ENCODE results near the gene LCN2. TPM values are rescaled to one million over a fixed set of nuclear protein-coding genes. Genes with fewer than 3 reads are reported as not detected.

The LCN2 gene
- total RNA-seq, 1 experiment from 2014 or later = not detected

DNA sequence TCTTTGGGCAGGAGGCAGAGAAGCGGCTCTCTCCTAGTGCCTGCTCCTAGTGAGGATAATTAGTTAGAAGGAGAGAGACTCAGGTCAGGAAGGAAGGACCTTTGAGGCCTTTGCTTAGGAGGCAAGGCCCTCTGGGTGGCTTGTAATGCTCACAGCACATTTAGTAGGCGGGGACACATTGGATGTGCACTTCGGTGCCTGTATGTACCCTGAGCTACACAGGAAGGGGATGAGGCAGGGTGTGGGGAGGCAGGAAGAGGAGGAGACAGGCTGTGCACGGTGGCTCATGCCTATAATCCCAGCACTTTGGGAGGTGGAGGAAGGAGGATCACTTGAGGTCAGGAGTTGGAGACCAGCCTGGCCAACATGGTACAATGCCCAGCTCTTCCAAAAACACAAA is 7.2 kb upstream of the LCN2 start:
- in situ Hi-C loops (cut with HindIII; ENCODE audit: low pct_unique_long_range_greater_than_20kb, low sequenced_read_pairs) = no loop called here
- DNase-seq (ENCODE audit: low read depth, low spot score) = no peak

DNA sequence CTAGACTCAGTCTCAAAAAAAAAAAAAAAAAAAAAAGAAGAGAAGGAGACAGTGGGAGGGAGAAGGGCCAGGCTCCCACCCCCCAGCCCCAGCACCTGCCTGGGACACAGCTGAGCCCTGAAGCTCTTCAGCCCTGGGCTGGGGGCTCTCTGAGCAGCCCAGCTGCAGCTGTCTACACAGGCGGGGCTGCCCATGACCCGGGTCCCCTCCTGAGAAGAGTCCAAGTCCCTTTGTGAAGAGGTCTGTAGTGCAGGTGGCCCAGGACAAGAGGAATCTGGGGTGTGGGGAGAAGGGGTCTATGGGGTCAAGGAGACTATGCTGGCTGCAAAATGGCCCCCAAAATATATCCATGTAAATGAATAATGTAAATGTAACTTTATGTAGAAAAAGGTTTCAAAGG is 6.7 kb upstream of the LCN2 start:
- in situ Hi-C loops (cut with HindIII; ENCODE audit: low pct_unique_long_range_greater_than_20kb, low sequenced_read_pairs) = no loop called here
- no peak for DNase-seq (ENCODE audit: low read depth, low spot score)

DNA sequence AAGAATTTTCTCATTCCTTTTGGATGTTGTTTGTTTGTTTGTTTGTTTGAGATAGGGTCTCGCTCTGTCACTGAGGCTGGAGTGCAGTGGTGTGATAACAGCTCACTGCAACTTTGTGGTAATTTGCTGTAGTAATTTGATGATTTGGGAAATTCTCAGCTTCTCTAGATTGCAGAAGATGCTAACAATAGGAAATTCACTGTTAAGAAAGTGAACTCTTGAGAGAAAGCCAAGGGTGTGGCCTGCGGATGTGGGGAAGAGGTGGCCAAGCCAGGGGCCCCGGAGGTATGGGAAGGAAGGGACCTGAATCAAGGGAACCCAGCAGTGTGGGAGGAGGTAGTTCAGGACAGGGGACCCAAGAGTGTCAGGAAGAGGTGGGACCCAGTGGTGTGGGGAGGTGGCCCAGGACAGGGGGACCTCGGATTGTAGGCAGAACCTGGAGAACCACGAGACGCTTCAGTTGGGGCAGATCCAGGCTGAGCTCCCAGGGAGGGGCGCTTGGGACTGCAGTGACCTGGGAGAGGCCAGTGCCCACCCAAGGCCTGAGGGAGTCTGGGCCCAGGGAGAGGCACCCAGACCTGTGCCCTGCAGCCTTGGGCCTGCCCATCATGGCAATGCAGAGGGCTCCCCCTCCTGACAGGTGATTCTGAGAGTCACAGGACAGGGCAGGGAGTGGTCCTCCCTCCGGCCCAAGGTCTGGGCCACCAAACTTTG is 5.6 kb upstream of the LCN2 start:
- DNase-seq (ENCODE audit: low read depth, low spot score) = no peak
- in situ Hi-C loops (cut with HindIII; ENCODE audit: low pct_unique_long_range_greater_than_20kb, low sequenced_read_pairs) = no loop called here

DNA sequence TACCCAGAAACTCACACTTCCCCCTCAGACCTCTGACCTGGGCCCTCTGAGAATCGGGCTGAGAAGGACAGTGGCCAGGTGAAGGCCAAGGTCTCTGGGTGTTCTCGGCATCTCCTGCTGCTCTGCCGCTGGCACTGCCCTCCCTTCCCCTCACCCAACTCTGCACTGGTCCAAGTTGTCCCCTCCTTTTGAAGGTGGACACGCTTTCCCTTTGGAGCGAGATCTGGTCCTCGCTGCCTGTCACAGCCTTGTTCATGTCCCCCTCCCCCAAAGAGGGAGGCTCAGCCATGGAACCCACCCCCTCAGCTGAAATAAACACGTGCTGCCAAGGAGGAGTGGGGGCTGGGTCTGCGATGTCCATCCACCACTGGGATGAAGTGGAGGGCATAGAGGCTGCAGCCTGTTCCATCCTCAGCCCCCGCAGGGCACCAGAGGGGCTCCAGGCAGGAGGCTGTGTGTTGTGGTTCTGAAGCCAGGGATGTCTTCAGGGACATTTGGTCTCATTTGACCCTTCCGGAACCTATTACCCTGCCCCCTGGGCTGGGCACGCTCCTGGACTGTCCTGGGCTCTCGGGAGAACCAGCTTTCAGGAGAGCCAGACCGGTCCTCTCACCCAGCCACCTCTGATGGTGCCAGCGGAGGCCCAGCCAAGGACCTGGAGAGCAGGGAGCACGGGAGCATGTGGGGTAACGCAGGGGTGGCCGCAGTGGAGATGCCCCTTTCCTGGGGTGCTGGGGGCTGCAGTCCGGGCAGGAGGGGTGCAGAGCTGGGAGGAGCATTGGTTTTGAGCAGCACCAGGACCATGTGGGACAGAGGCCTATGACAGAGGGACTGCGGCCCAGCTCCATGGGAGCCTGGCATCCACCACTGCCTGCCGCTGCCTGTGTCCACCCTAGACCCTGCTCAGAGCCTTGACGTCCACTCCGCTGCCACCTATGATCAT is 4.7 kb upstream of the LCN2 start:
- DNase-seq (ENCODE audit: low read depth, low spot score) = no peak
- in situ Hi-C loops (cut with HindIII; ENCODE audit: low pct_unique_long_range_greater_than_20kb, low sequenced_read_pairs) = no loop called here

DNA sequence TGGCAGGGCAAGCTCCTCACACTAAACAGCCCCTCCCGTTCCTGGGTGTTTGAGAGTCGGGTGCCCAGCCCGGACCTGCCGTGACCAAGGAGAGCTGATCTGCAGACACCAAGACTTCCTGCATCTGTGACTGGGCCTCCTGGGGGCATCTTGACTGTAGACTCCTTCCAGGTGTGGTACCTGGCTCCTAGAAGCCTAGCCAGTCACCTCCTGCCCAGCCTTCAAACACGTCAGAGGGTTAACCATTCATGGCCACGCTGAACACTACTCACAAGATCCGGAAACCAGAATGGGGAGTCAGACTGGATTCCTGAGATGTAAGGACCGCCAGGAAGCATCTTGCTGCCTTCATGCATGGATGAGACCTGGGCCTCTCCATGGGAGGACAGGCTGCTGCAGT is 3.7 kb upstream of the LCN2 start:
- in situ Hi-C loops (cut with HindIII; ENCODE audit: low pct_unique_long_range_greater_than_20kb, low sequenced_read_pairs) = no loop called here

DNA sequence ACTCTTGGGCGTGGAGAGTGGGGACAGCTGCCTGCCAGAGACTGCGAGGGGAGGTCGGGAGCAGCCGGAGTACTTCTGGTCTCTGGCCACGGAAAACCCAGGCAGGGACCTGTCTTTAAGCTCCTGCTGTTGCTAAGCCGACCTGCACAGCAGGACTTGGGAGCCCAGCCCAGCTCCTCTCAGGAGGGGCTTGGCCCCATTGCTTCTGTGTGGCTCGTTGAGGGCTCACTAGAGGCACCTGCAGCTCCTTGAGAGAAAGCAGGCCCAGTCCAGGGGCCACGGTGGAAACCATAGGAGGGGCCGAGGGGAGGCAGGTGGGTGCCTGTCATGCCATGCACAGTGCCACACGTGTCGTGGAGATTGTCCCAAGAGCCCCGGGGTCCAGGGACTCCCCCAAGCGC is 3.3 kb upstream of the LCN2 start:
- DNase-seq (ENCODE audit: low read depth, low spot score) = no peak
- in situ Hi-C loops (cut with HindIII; ENCODE audit: low pct_unique_long_range_greater_than_20kb, low sequenced_read_pairs) = no loop called here

More for the DNA sequence above, 3.7 kb upstream of the LCN2 start:
- DNase-seq (ENCODE audit: low read depth, low spot score) = no peak

DNA sequence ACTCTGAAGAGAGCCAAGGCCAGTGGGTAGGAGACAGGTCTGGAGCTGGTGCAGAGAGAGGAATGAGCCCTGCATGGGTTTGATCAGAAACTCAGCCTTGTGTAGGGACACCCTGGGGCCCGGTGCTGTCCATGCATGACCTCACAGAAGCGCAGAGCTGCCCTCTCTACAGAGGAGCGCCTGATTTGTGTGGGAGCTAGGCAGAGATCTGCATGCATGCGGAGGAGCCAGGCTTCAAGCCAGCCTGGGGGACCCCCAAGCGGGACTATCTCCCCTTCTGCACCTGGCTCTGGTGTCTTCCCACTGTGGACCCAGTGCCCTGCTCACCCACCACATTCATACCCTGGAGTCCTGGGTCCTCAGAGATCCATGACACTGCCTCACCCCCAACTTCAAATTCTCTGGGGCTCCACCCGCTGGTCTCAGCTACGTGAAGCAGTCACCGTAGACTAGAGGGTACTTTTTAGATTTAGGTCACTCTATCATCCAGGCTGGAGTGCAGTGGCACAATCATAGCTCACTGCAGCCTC is 2.6 kb upstream of the LCN2 start:
- in situ Hi-C loops (cut with HindIII; ENCODE audit: low pct_unique_long_range_greater_than_20kb, low sequenced_read_pairs) = no loop called here
- no peak for DNase-seq (ENCODE audit: low read depth, low spot score)

DNA sequence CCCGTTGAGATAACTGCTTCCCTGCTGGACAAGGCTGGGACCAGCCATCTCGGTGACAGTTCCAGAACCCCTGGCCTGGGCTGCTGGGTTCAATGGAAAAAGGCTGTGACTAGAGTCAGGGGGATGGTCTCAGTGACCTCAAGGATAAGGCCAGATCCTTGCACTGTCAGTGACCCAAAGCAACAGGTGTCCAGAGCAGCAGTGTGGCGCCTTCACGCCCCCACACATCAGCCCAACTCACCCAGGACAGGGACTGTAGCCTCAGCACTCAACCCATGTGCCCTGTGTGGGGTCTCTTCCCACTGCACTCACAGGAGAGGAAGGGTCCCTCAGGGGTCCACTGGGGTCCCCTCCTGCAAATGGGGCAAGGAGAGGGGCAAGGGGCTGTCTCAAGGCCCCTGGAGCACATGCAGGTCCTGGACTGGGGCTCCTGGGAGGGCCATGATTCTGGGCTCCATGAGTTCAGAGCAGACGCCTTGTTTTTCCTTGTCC is 698 bp upstream of the LCN2 start:
- in situ Hi-C loops (cut with HindIII; ENCODE audit: low pct_unique_long_range_greater_than_20kb, low sequenced_read_pairs) = no loop called here
- no peak for DNase-seq (ENCODE audit: low read depth, low spot score)

DNA sequence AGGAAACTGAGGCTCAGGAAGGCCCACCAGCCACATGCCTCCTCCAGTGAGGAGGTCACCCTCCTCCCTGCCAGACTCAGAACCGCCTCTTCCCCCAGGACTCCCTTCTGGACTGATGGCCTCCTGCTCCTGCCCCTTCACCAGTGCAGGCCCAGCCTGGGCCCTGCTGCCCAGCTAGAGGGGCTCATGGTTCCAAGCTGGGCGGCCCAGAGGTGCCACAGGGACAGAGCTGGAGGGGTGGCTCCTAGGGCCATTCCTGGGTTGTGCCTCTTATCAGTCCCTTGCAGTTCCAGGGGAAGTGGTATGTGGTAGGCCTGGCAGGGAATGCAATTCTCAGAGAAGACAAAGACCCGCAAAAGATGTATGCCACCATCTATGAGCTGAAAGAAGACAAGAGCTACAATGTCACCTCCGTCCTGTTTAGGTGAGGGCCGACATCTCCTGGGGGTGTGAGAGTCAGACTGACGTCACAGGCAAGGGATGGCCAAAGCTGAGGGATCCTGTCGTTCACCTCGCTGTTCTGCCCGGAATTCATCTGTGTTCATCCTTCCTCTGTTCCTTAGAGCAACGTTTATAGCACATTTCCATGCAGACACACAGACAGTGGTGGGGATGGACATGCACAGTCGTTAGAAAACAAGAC is 819 bp downstream of the LCN2 start:
- in situ Hi-C loops (cut with HindIII; ENCODE audit: low pct_unique_long_range_greater_than_20kb, low sequenced_read_pairs) = no loop called here
- no peak for DNase-seq (ENCODE audit: low read depth, low spot score)

DNA sequence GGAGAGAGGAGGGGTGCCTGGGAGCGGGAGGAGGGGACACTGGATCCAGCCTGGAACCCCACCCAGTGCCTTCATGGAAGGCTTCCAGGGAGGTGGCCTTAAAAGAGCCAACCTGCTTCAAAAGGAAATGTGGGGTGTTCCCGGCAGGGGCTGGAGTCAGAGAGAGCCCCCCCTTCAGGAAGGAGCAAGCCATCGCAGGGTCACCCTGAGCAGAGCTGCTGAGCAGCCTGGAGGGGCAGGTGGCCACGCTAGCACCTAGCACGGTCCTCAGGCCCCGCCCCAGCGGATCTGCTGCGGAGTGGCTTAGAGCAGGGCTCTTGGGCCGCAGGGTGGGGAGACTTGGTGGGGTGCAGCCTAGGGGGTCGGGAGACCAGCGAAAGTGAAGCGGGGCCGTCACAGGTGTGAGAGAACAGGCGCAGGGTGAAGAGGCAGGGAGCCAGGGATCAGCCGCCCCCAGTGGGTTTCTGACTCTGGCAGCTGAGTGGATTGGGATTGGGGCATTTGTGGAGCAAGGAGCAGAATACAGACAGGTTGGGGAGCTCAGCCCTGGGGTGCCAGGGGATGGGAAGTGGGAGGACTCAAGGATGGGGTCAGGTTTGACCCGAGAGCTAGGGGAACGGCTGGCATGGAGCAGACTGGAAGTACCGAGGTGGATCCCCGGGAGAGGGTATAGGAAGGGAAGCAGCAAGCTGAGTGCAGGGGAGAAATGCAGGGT is 1.5 kb downstream of the LCN2 start:
- peak; percentile 26 for DNase-seq (ENCODE audit: low read depth, low spot score)
- in situ Hi-C loops (cut with HindIII; ENCODE audit: low pct_unique_long_range_greater_than_20kb, low sequenced_read_pairs) = no loop called here

DNA sequence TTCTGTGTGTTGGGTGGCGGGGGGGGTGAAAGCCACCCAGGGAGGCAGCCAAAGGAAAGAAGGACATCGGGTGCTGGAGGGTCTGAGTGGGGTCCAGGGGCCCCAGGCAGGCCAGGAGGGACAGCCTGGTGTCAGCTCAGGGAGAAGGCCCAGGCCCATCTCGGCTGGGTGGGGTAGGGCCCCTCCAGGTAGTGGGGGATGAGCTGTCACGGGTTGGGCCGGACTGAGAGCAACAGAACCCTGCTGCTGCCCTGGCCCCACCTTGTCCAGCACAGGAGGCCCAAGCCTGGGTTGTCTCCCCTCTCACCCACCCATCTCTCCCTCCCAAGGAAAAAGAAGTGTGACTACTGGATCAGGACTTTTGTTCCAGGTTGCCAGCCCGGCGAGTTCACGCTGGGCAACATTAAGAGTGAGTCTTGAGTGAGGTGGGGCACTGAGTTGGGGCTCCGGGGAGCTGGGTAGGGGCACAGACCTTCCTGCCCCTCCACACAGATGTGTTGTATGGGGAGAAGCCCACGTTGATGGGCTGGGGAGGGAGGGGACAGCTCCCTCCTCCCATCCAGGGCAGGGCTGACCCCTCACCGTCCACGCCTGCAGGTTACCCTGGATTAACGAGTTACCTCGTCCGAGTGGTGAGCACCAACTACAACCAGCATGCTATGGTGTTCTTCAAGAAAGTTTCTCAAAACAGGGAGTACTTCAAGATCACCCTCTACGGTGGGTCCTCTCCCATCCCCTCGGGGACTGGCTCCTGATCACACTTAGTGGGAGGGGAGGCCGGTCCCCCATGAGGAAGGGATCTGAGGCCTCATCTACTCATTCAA is 2.3 kb downstream of the LCN2 start:
- DNase-seq (ENCODE audit: low read depth, low spot score) = no peak
- in situ Hi-C loops (cut with HindIII; ENCODE audit: low pct_unique_long_range_greater_than_20kb, low sequenced_read_pairs) = no loop called here

DNA sequence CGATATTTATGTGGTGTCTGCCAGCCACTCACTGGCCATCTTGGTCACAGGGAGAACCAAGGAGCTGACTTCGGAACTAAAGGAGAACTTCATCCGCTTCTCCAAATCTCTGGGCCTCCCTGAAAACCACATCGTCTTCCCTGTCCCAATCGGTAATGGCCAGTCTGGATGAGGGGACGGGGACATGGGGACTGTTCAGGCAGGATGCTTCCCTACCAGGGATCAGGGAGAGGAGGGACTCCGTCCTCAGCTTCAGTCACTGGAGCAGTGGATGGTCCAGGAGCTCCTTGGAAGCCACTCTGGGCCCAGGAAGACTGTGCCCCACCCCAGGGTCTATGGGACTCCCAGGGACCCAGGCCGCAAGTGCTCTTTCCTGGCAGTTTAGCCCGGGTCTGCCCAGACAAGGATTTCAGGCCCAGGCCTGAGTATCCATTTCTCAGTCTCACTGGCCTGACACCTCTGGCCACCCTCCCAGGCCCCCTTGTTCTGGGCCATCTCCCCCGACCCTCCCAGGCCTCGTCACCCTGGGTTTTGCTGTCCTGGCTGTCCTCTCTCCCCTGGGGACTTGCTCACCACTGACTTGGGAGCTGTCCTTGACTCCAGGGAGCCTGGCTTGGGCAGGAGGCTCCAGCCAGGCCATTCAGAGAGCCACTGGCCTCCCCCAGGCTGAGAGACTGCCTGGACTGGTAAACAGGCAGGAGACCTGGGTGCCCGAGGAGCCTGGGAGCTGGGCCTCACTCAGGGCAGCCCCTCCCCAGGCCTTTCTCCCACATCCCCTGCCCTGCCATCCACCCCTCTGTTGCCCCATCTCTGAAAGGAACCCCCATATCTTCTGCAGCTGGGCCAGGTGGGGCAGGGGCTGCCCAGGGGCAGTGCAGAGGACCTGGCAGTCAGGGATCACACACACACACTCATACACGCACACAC is 3.1 kb downstream of the LCN2 start:
- DNase-seq (ENCODE audit: low read depth, low spot score) = no peak
- in situ Hi-C loops (cut with HindIII; ENCODE audit: low pct_unique_long_range_greater_than_20kb, low sequenced_read_pairs) = no loop called here

DNA sequence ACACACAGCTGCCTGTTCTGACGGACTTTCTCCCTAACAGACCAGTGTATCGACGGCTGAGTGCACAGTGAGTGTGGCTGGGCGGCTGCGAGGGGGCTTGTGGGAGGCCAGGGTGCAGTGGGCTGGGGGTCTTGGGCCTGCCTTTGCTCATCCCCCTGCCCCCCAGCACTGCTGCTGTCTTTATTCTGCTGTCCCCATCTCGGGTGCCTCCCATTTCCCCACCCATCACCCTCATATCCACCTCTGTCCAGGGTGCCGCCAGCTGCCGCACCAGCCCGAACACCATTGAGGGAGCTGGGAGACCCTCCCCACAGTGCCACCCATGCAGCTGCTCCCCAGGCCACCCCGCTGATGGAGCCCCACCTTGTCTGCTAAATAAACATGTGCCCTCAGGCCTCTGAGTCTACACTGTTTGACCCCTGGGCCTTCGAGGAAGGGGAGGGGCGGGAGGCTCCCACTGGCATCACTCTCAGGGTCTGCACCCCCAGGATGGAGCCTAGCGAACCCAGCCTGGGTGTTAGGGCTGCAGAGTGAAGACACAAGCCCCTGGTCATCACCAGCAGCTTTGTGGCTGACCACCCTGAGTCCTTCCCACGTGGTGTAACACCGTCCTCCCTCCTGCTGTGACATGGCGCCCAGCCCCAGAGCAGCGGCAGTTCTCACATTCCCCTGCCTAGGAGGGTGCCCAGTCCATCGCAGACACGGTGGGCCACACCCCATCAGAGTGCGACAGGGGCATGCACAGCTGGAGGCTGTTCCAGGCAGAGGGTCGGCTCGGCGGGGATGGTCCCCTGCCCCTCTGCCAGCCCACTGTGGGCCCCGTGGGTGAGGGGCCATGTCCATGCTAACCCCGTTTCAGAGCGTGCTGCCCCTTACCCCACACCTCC is 4.0 kb downstream of the LCN2 start:
- in situ Hi-C loops (cut with HindIII; ENCODE audit: low pct_unique_long_range_greater_than_20kb, low sequenced_read_pairs) = no loop called here
- DNase-seq (ENCODE audit: low read depth, low spot score) = no peak

DNA sequence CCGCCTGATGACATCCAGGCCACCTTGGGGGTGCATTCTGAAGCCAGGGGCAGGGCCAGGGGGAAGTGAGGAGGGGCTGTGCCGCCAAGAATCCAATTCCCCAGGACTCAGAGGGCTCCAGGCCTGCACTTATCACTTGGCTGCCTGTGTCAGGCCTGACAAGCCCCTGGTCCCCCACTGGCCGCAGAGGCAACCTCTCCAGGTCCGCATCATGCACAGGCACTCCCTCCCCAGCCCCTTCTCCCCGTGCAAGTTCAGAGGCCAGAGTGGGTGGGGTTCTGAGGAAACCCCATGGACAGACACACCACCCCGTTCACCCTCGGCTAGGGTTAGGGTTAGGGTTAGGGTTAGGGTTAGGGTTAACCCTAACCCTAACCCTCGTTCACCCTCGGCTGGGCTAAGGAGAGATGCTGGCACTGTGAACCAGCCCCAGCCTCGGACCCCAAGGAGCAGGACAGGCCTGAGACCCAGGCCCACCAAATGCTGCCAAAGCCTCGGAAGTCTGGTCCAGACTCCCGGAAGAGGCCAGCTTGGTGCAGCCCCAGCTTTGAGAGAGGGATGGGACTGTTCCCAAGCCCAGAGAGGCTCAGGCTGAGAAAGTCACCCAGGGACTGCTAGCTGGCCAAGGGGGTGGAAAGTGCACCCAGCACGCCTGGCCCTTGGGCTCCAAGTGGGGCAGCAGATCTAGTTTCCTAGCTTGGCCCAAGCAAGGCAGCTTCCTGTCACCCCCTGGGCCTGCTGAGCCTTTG is 4.9 kb downstream of the LCN2 start:
- DNase-seq (ENCODE audit: low read depth, low spot score) = no peak
- in situ Hi-C loops (cut with HindIII; ENCODE audit: low pct_unique_long_range_greater_than_20kb, low sequenced_read_pairs) = no loop called here

All from SK-MEL-5 (cell line).